ENCODE measurements around the gene GPR78.

GPR78 gene

DNA sequence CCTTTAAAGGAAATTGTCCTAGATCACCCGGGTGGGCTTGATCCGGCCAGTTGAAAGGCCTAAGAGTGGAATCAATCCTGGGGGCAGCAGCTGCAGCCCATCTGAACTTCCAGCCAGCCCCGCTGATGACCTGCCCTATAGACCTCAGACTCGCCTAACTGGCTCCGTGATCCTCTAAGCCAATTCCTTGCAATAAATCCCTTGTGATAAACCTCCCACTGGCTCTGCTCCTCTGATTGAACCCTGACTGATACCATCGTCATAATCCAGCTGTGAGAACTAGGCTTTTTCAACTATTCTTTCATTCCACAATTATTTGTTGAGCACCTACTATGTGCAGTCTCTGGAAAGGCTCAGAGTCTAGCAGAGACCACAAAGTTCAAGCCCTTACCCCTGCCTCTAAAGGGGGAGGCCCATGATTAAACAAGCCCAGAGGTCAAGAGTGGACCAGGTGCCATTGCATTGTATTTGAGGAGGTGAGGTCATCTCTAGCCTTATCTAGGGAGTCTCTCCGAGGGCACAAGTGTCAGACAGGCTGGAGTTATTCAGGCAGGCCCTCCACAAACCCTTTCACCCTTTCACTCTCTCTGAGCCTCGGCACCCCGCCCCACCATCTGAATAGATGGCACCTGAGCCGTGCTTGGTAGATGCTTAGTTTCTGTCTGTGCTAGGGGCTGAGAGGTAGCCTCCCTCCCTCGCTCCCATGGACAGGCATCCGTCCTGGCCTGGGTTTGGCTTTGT lies 20.5 kb upstream of the GPR78 start:
- DNase-seq = no peak
- H3K27ac ChIP-seq (ENCODE audit: low read length) = no peak overlapping the region
- no peaks in the 10 kb centered on the region for H3K79me2 ChIP-seq (ENCODE audit: insufficient read depth, low read length)
- H3K36me3 ChIP-seq (ENCODE audit: insufficient read depth, low read length) = no peaks in the 10 kb centered on the region
- no peak for TF ChIP-seq EZH2 (IDR thresholded peaks at IDR 0.05; ENCODE audit: borderline replicate concordance, low read depth, low read length, severe bottlenecking)
- TF ChIP-seq CTCF (IDR thresholded peaks at IDR 0.05; ENCODE audit: borderline replicate concordance, extremely low read depth, low read length, poor library complexity, severe bottlenecking) = no peak
- H3K4me2 ChIP-seq (ENCODE audit: insufficient read depth, low read length) = no peak overlapping the region
- no peaks in the 10 kb centered on the region for H3K4me1 ChIP-seq (ENCODE audit: insufficient read depth, low read length)
- ATAC-seq (ENCODE audit: insufficient read depth, low read depth) = no peak
- H3K9me3 ChIP-seq (ENCODE audit: insufficient read depth, low read length, severe bottlenecking) = no peaks in the 10 kb centered on the region
- no peak overlapping the region for H3K9ac ChIP-seq (ENCODE audit: low read depth, low read length)
- H2AFZ ChIP-seq (ENCODE audit: low read depth, low read length) = no peak overlapping the region
- no peaks in the 10 kb centered on the region for H3K27me3 ChIP-seq (ENCODE audit: insufficient read depth, low read length, poor library complexity)
- H4K20me1 ChIP-seq (ENCODE audit: insufficient read depth, low read length) = no peaks in the 10 kb centered on the region
- no peak overlapping the region for H3K4me3 ChIP-seq (ENCODE audit: low read depth in 1 of 2, low read length in 2 of 2)

DNA sequence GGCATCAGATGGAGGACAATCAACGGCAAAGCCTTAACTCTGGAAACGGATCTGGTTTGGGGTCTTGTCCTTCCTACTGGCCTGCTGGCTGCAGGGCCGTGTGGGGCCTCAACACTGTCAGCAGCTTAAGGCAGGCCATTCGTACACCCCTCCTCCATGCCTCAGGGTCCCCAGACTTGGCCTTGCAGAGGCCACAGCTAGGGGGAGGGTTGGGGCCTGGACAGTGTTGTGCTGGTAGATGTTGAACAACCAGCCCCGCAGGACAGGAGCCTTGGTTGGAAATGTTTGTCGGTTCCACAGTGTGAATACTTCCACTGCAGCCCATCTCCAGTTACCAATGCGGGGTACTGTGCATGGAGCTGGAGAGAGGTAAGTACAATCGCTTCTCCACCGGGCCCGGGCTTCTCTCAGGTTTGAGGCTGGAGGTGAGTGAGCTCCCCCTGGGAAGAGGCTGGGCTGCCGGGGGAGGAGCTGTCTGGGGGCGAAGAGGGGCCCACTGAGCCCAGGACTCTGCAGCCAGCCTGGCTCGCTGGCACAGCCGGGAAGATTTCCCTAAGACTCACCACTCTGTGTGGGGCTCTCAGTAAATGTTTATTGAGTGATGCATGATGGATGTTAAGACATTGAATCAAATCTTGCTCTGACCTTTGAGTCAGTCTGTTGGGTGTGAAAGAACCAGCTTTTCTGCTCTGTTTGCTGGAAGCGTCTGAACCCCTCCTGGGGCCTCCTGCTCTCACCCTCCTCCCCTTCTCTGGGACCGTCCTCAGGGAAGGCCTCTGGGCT lies 19.7 kb upstream of the GPR78 start:
- Histone ChIP-seq H3K4me1 (ENCODE audit: insufficient read depth, low read length) (no peaks in the 10 kb centered on the region), H3K27me3 (ENCODE audit: insufficient read depth, low read length, poor library complexity) (no peaks in the 10 kb centered on the region), H3K9me3 (ENCODE audit: insufficient read depth, low read length, severe bottlenecking) (no peaks in the 10 kb centered on the region), H2AFZ (ENCODE audit: low read depth, low read length) (no peak overlapping the region), H3K4me2 (ENCODE audit: insufficient read depth, low read length) (no peak overlapping the region), H3K27ac (ENCODE audit: low read length) (no peak overlapping the region), H3K36me3 (ENCODE audit: insufficient read depth, low read length) (no peaks in the 10 kb centered on the region), H3K4me3 (ENCODE audit: low read depth in 1 of 2, low read length in 2 of 2) (no peak overlapping the region), H3K9ac (ENCODE audit: low read depth, low read length) (no peak overlapping the region), H4K20me1 (ENCODE audit: insufficient read depth, low read length) (no peaks in the 10 kb centered on the region), H3K79me2 (ENCODE audit: insufficient read depth, low read length) (no peaks in the 10 kb centered on the region)
- ATAC-seq (ENCODE audit: insufficient read depth, low read depth) = no peak
- no peak for DNase-seq
- TF ChIP-seq EZH2 (IDR thresholded peaks at IDR 0.05; ENCODE audit: borderline replicate concordance, low read depth, low read length, severe bottlenecking) (no peak), CTCF (IDR thresholded peaks at IDR 0.05; ENCODE audit: borderline replicate concordance, extremely low read depth, low read length, poor library complexity, severe bottlenecking) (no peak)

DNA sequence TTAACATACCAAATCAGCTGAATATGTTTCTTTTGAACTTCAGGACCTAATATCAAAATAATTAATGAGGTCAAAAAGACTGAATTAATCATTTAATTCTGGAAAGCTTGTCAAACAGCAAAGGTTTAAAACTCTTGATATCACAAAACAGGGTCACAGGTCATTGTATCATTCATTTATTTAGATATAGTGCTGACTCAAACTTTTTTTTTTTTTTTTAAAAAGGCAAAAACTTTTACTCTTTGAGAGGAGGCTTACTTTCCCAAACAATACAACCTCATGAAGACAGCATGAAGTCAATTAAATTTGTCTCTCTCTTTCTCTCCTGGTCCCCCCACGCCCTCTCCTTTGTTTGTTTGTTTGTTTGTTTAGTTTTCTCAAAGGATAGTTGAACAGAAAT lies 15.6 kb upstream of the GPR78 start:
- Histone ChIP-seq H3K4me3 (ENCODE audit: low read depth in 1 of 2, low read length in 2 of 2) (no peak overlapping the region), H3K27ac (ENCODE audit: low read length) (no peak overlapping the region), H3K27me3 (ENCODE audit: insufficient read depth, low read length, poor library complexity) (no peaks in the 10 kb centered on the region), H4K20me1 (ENCODE audit: insufficient read depth, low read length) (no peaks in the 10 kb centered on the region), H3K4me2 (ENCODE audit: insufficient read depth, low read length) (no peak overlapping the region), H3K9me3 (ENCODE audit: insufficient read depth, low read length, severe bottlenecking) (no peaks in the 10 kb centered on the region), H2AFZ (ENCODE audit: low read depth, low read length) (no peak overlapping the region), H3K4me1 (ENCODE audit: insufficient read depth, low read length) (no peaks in the 10 kb centered on the region), H3K36me3 (ENCODE audit: insufficient read depth, low read length) (no peaks in the 10 kb centered on the region), H3K9ac (ENCODE audit: low read depth, low read length) (no peak overlapping the region), H3K79me2 (ENCODE audit: insufficient read depth, low read length) (no peaks in the 10 kb centered on the region)
- TF ChIP-seq EZH2 (IDR thresholded peaks at IDR 0.05; ENCODE audit: borderline replicate concordance, low read depth, low read length, severe bottlenecking) (no peak), CTCF (IDR thresholded peaks at IDR 0.05; ENCODE audit: borderline replicate concordance, extremely low read depth, low read length, poor library complexity, severe bottlenecking) (no peak)
- DNase-seq = no peak
- ATAC-seq (ENCODE audit: insufficient read depth, low read depth) = no peak

Measured in DND-41 (cell line).